Endothelial cell of umbilical vein (primary cell): ENCODE data around the gene AAR2. TPM values are rescaled to one million over a fixed set of nuclear protein-coding genes. Genes with fewer than 3 reads are reported as not detected.

Source experiments
- BruUV-seq: library from RNA; stranded (reverse); fragments of 400-500 nt; replicated peaks from 2 replicates; lab custom pipeline; 2021; lab: Mats Ljungman, UMichigan
- CTCF ChIA-PET: fragments of 300-600, 350-600 bp; sonication (Branson Sonifier 250); formaldehyde crosslinking; loops from one replicate; lab custom pipeline; 2021; ENCODE audit warnings: antibody characterized with exemption, inconsistent platforms; lab: Charles Lee
- POLR2A ChIA-PET: fragments of 300-600, 350-600 bp; sonication (Branson Sonifier 250); formaldehyde crosslinking; loops from one replicate; lab custom pipeline; 2021; ENCODE audit warnings: antibody characterized with exemption, inconsistent platforms; lab: Charles Lee
- DNase-seq: peaks from one replicate; pipeline ENCODE4 v3.0.0-alpha.2; 2011; ENCODE audit warnings: low read depth, low spot score
- FAIRE-seq: peaks from 2 replicates; lab custom pipeline; 2011; peaks lifted over from hg19 to GRCh38; lab: Jason Lieb, UNC
- H2AFZ ChIP-seq: 2 replicates; pipeline ENCODE4 v1.6.0; 2012; ENCODE audit warnings: low read depth, low read length, control low read depth, inconsistent platforms
- H3K27ac ChIP-seq: 2 replicates; pipeline ENCODE4 v1.5.1; 2011; ENCODE audit warnings: low read depth, mild to moderate bottlenecking, control low read depth, low read length, moderate library complexity; ENCODE audit not compliant: insufficient read depth
- H3K27me3 ChIP-seq, 2 experiments: 2 replicates each; pipeline versions ENCODE4 v1.6.0 to v1.6.1; 2011; ENCODE audit warnings: low read length in 2 of 2, mixed read lengths in 1 of 2; ENCODE audit not compliant: control insufficient read depth in 2 of 2, insufficient read depth in 2 of 2
- H3K36me3 ChIP-seq, 2 experiments: 2 replicates in 1 of 2; 3 replicates in 1 of 2; pipeline ENCODE4 v1.5.1; 2011; ENCODE audit warnings: low read length in 2 of 2, mild to moderate bottlenecking in 1 of 2, moderate library complexity in 1 of 2; ENCODE audit not compliant: control insufficient read depth in 2 of 2, insufficient read depth in 2 of 2; ENCODE audit errors: extremely low read depth in 1 of 2
- H3K4me1 ChIP-seq: 3 replicates; pipeline ENCODE4 v1.5.1; 2011; ENCODE audit warnings: mild to moderate bottlenecking, low read length; ENCODE audit not compliant: control insufficient read depth, insufficient read depth; ENCODE audit errors: extremely low read depth
- H3K4me2 ChIP-seq: 2 replicates; pipeline ENCODE4 v1.6.1; 2011; ENCODE audit warnings: low read length, control low read depth, mixed read lengths; ENCODE audit not compliant: insufficient read depth
- H3K4me3 ChIP-seq, 3 experiments: fragments of 200-600 bp in 1 of 3; sonication (generic), shearing (Covaris generic) in 1 of 3; replicated peaks in 1 of 3; 2 replicates each; pipeline ENCODE4 v1.5.1; 2011 to 2016; ENCODE audit warnings: control low read depth in 3 of 3, low read length in 3 of 3, mild to moderate bottlenecking in 2 of 3, inconsistent platforms in 1 of 3, low read depth in 1 of 3, moderate library complexity in 1 of 3; ENCODE audit not compliant: insufficient read depth in 1 of 3
- H3K79me2 ChIP-seq: 2 replicates; pipeline ENCODE4 v1.6.0; 2012; ENCODE audit warnings: low read length, inconsistent platforms; ENCODE audit not compliant: control insufficient read depth, insufficient read depth
- H3K9ac ChIP-seq: replicated peaks from 2 replicates; pipeline ENCODE3; 2011; ENCODE audit warnings: low read length, control low read depth; ENCODE audit not compliant: insufficient read depth; ENCODE audit errors: extremely low read depth
- H3K9me1 ChIP-seq: replicated peaks from 3 replicates; pipeline ENCODE4 v1.6.0; 2011; ENCODE audit warnings: mild to moderate bottlenecking, low read length; ENCODE audit not compliant: control insufficient read depth, insufficient read depth; ENCODE audit errors: extremely low read depth
- H3K9me3 ChIP-seq: replicated peaks from 2 replicates; pipeline ENCODE4 v1.5.1; 2012; ENCODE audit warnings: low read length, inconsistent platforms; ENCODE audit not compliant: control insufficient read depth, insufficient read depth
- H4K20me1 ChIP-seq: replicated peaks from 2 replicates; pipeline ENCODE3; 2011; ENCODE audit warnings: mild to moderate bottlenecking, low read length; ENCODE audit not compliant: control insufficient read depth, insufficient read depth; ENCODE audit errors: extremely low read depth
- EZH2 ChIP-seq: IDR thresholded peaks from 2 replicates; pipeline ENCODE4 v1.6.1; 2012; ENCODE audit warnings: borderline replicate concordance, low read depth, mild to moderate bottlenecking, moderate library complexity, low read length, inconsistent platforms; ENCODE audit not compliant: severe bottlenecking
- FOS ChIP-seq: IDR thresholded peaks from 2 replicates; pipeline ENCODE4 v1.6.1; 2011; ENCODE audit warnings: mild to moderate bottlenecking, low read length, moderate library complexity, borderline replicate concordance; ENCODE audit not compliant: insufficient read depth
- GATA2 ChIP-seq: IDR thresholded peaks from 2 replicates; pipeline ENCODE4 v1.7.0; 2011; ENCODE audit warnings: low read depth, mild to moderate bottlenecking, moderate library complexity, mixed read lengths, low read length; ENCODE audit not compliant: insufficient read length, insufficient read depth
- JUN ChIP-seq: IDR thresholded peaks from 2 replicates; pipeline ENCODE4 v1.6.1; 2011; ENCODE audit warnings: borderline replicate concordance, low read depth; ENCODE audit not compliant: insufficient read length, insufficient read depth
- MAX ChIP-seq: IDR thresholded peaks from 2 replicates; pipeline ENCODE4 v1.6.1; 2011; ENCODE audit not compliant: insufficient read depth, insufficient read length
- MYC ChIP-seq: IDR thresholded peaks from one replicate; pipeline ENCODE4 v1.6.1; 2011; ENCODE audit warnings: mild to moderate bottlenecking, low read depth, low read length
- POLR2A ChIP-seq: IDR thresholded peaks from 2 replicates; pipeline ENCODE4 v1.6.1; 2012; ENCODE audit warnings: low read depth, mild to moderate bottlenecking, control low read depth, low read length
- POLR2AphosphoS5 ChIP-seq: IDR thresholded peaks from 2 replicates; pipeline ENCODE4 v1.6.1; 2012; ENCODE audit warnings: low read depth, mild to moderate bottlenecking, control low read depth, low read length, moderate library complexity; ENCODE audit not compliant: insufficient read depth
- dilution Hi-C: fragments of 300-500 bp; cut with MboI; formaldehyde crosslinking; loops from one replicate; pipeline ENCODE4 v1.15.0; 2019; ENCODE audit warnings: low sequenced_read_pairs; ENCODE audit not compliant: extremely low pct_ligation_motif_present
- intact Hi-C: fragments of 100-400 bp; cut with micrococcal nuclease; formaldehyde crosslinking; loops from one replicate; pipeline ENCODE4 v1.10.0; 2022
- polyA plus RNA-seq, 4 experiments: library from polyadenylated mRNA; depleted of rRNA in 3 of 4; stranded (reverse) in 3 of 4; unstranded in 1 of 4; fragments of >200 nt; gene quantifications; 2 replicates each; pipeline versions ENCODE4 v1.2.1 to v1.2.3, GENCODE V29; 2011 to 2012; ENCODE audit warnings: missing spikeins in 1 of 4
- total RNA-seq: library from RNA; stranded (reverse); gene quantifications from 2 replicates; pipeline ENCODE4 v1.2.3, GENCODE V29; 2021
- TF ChIP-seq, protein P1 (sequence below), 2 donors: IDR thresholded peaks; 1 replicate in 1 of 2; 2 replicates in 1 of 2; pipeline ENCODE4 v1.5.1; 2011; ENCODE audit warnings: low read length in 2 of 2, mild to moderate bottlenecking in 2 of 2, moderate library complexity in 2 of 2, control low read depth in 1 of 2, inconsistent platforms in 1 of 2, low read depth in 1 of 2; ENCODE audit not compliant: insufficient read depth in 1 of 2; ENCODE audit errors: extremely low read depth in 1 of 2

AAR2 gene
- total and polyA plus RNA-seq, 2 donors (not counting 3 experiments of a cell fraction or from before 2014, with no cell fraction given), result 21.9 to 29.4 TPM

DNA sequence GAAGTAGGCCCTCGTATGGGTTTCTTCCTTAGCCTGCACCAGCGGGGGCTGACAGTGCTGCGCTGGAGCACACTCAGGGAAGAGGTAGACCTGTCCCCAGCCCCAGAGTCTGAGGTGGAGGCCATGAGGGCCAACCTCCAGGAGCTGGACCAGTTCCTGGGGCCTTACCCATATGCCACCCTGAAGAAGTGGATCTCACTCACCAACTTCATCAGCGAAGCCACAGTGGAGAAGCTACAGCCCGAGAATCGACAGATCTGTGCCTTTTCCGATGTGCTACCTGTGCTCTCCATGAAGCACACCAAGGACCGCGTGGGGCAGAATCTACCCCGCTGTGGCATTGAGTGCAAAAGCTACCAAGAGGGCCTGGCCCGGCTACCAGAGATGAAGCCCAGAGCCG lies 3.8 kb downstream of the AAR2 start:
- no peak for FAIRE-seq
- no peaks in the 10 kb centered on the region for H3K27me3 ChIP-seq
- intact Hi-C loops, result no loop called here
- no peak overlapping the region for H3K9ac ChIP-seq
- no peak overlapping the region for H2AFZ ChIP-seq
- CTCF ChIA-PET, result interaction anchor here (0.7 kb wide), 1 partner anchor 37 kb away, joined by 3 read pairs; no protein-coding TSS in a partner anchor
- dilution Hi-C loops, result no loop called here
- H3K4me1 ChIP-seq, result peaks cover 10% of the 10 kb centered on the region
- H3K4me3 ChIP-seq, result no peak overlapping the region
- POLR2A ChIA-PET, result no interaction called here
- H4K20me1 ChIP-seq, result peaks cover 2% of the 10 kb centered on the region
- H3K9me1 ChIP-seq, result no peaks in the 10 kb centered on the region
- peaks cover 9 to 22% of the 10 kb centered on the region in 2 experiments for H3K36me3 ChIP-seq
- TF ChIP-seq MAX (no peak), POLR2A (no peak), EZH2 (no peak), JUN (no peak), POLR2AphosphoS5 (no peak), GATA2 (no peak), MYC (no peak), FOS (no peak)
- TF ChIP-seq, protein P1, sequence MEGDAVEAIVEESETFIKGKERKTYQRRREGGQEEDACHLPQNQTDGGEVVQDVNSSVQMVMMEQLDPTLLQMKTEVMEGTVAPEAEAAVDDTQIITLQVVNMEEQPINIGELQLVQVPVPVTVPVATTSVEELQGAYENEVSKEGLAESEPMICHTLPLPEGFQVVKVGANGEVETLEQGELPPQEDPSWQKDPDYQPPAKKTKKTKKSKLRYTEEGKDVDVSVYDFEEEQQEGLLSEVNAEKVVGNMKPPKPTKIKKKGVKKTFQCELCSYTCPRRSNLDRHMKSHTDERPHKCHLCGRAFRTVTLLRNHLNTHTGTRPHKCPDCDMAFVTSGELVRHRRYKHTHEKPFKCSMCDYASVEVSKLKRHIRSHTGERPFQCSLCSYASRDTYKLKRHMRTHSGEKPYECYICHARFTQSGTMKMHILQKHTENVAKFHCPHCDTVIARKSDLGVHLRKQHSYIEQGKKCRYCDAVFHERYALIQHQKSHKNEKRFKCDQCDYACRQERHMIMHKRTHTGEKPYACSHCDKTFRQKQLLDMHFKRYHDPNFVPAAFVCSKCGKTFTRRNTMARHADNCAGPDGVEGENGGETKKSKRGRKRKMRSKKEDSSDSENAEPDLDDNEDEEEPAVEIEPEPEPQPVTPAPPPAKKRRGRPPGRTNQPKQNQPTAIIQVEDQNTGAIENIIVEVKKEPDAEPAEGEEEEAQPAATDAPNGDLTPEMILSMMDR (IDR thresholded peaks at IDR 0.05; ENCODE audit: extremely low read depth in 1 of 2, insufficient read depth in 1 of 2, low read depth in 1 of 2, low read length in 2 of 2), result no peak
- H3K79me2 ChIP-seq, result peaks cover 49% of the 10 kb centered on the region
- no peak for DNase-seq
- H3K4me2 ChIP-seq, result no peak overlapping the region
- no peak overlapping the region for H3K27ac ChIP-seq
- BruUV-seq, result no TSS peak
- no peaks in the 10 kb centered on the region for H3K9me3 ChIP-seq
